IMR-90 (cell line): ENCODE data around the gene GMPR. TPM values are rescaled to one million over a fixed set of nuclear protein-coding genes. Genes with fewer than 3 reads are reported as not detected.

ENCODE experiments used
- ATAC-seq: fragments of 200-7000 bp; cut with Tn5 transposase; 2 replicates; pipeline ENCODE4 v1.9.1; 2020; ENCODE audit warnings: low read depth, mild to moderate bottlenecking, moderate library complexity
- BruUV-seq: library from RNA; stranded (reverse); fragments of 400-500 nt; replicated peaks from 2 replicates; lab custom pipeline; 2021; lab: Mats Ljungman, UMichigan
- CTCF ChIA-PET: fragments of 300-600 bp; formaldehyde crosslinking; extraction: SDS; loops from one replicate; lab custom pipeline; 2021; ENCODE audit warnings: antibody characterized with exemption; lab: Yijun Ruan, JAX
- POLR2A ChIA-PET: fragments of 300-600 bp; sonication (Branson Sonifier 250); formaldehyde crosslinking; loops from one replicate; lab custom pipeline; 2022; ENCODE audit warnings: antibody characterized with exemption; ENCODE audit not compliant: unreplicated experiment; lab: Charles Lee
- DNase-seq: peaks from one replicate; pipeline ENCODE4 v3.0.0; 2013
- H2AFZ ChIP-seq: replicated peaks from 2 replicates; pipeline ENCODE3; 2013; ENCODE audit warnings: low read length, mild to moderate bottlenecking; ENCODE audit not compliant: poor library complexity
- H2AK5ac ChIP-seq: 2 replicates; pipeline ENCODE4 v1.6.1; 2013; ENCODE audit warnings: low read depth, low read length, inconsistent platforms
- H2AK9ac ChIP-seq: replicated peaks from 2 replicates; pipeline ENCODE3; 2013; ENCODE audit warnings: mild to moderate bottlenecking, low read depth, low read length, moderate library complexity; ENCODE audit not compliant: poor library complexity
- H2BK120ac ChIP-seq: 2 replicates; pipeline ENCODE4 v1.6.1; 2013; ENCODE audit warnings: low read depth, low read length, inconsistent platforms
- H2BK15ac ChIP-seq: 3 replicates; pipeline ENCODE4 v1.6.1; 2013; ENCODE audit warnings: low read depth, low read length, inconsistent platforms
- H2BK20ac ChIP-seq: 2 replicates; pipeline ENCODE4 v1.6.1; 2013; ENCODE audit warnings: low read depth, mild to moderate bottlenecking, inconsistent platforms, low read length, moderate library complexity
- H2BK5ac ChIP-seq: 2 replicates; pipeline ENCODE4 v1.6.1; 2013; ENCODE audit warnings: mild to moderate bottlenecking, low read depth, low read length, inconsistent platforms; ENCODE audit not compliant: poor library complexity, severe bottlenecking
- H3K14ac ChIP-seq: replicated peaks from 2 replicates; pipeline ENCODE4 v1.6.1; 2013; ENCODE audit warnings: low read depth, low read length, inconsistent platforms
- H3K18ac ChIP-seq: 2 replicates; pipeline ENCODE4 v1.6.1; 2013; ENCODE audit warnings: low read depth, low read length, control low read depth
- H3K23ac ChIP-seq: 2 replicates; pipeline ENCODE4 v1.6.1; 2013; ENCODE audit warnings: low read depth, low read length, inconsistent platforms
- H3K27ac ChIP-seq: 2 replicates; pipeline ENCODE4 v1.5.1; 2013; ENCODE audit warnings: mild to moderate bottlenecking, control low read depth, low read length; ENCODE audit not compliant: insufficient read depth
- H3K27me3 ChIP-seq: 2 replicates; pipeline ENCODE4 v1.6.1; 2013; ENCODE audit warnings: low read length; ENCODE audit not compliant: control insufficient read depth, insufficient read depth
- H3K36me3 ChIP-seq: 2 replicates; pipeline ENCODE4 v1.6.1; 2013; ENCODE audit warnings: low read length, mixed read lengths; ENCODE audit not compliant: control insufficient read depth, insufficient read depth
- H3K4ac ChIP-seq: 2 replicates; pipeline ENCODE4 v1.6.1; 2013; ENCODE audit warnings: low read depth, low read length, inconsistent platforms
- H3K4me1 ChIP-seq: 2 replicates; pipeline ENCODE4 v1.6.1; 2013; ENCODE audit warnings: low read length, mixed read lengths; ENCODE audit not compliant: control insufficient read depth, insufficient read depth
- H3K4me2 ChIP-seq: 2 replicates; pipeline ENCODE4 v1.6.1; 2013; ENCODE audit warnings: low read depth, mild to moderate bottlenecking, control low read depth, low read length, moderate library complexity
- H3K4me3 ChIP-seq: 2 replicates; pipeline ENCODE4 v1.5.1; 2013; ENCODE audit warnings: low read depth, mild to moderate bottlenecking, control low read depth, low read length, moderate library complexity; ENCODE audit not compliant: insufficient read depth
- H3K56ac ChIP-seq: 2 replicates; pipeline ENCODE4 v1.6.1; 2013; ENCODE audit warnings: low read length, inconsistent platforms; ENCODE audit not compliant: insufficient read depth; ENCODE audit errors: extremely low read depth
- H3K79me1 ChIP-seq, 2 experiments: 2 replicates each; pipeline ENCODE4 v1.6.1; 2013; ENCODE audit warnings: low read length in 2 of 2, inconsistent platforms in 1 of 2, low read depth in 1 of 2
- H3K9ac ChIP-seq: 2 replicates; pipeline ENCODE4 v1.6.1; 2013; ENCODE audit warnings: low read depth, low read length, control low read depth
- H3K9me1 ChIP-seq: 2 replicates; pipeline ENCODE4 v1.6.1; 2013; ENCODE audit warnings: low read length, inconsistent platforms; ENCODE audit not compliant: insufficient read depth
- H3K9me3 ChIP-seq: 2 replicates; pipeline ENCODE4 v1.6.1; 2013; ENCODE audit warnings: low read length; ENCODE audit not compliant: control insufficient read depth, insufficient read depth
- H4K20me1 ChIP-seq: 2 replicates; pipeline ENCODE4 v1.6.1; 2013; ENCODE audit warnings: low read length, inconsistent platforms; ENCODE audit not compliant: insufficient read depth
- H4K5ac ChIP-seq: 2 replicates; pipeline ENCODE4 v1.6.1; 2013; ENCODE audit warnings: mild to moderate bottlenecking, low read depth, low read length, control low read depth
- H4K8ac ChIP-seq, 2 experiments: 2 replicates each; pipeline ENCODE4 v1.6.1; 2013; ENCODE audit warnings: low read depth in 2 of 2, low read length in 2 of 2, control low read depth in 1 of 2, inconsistent platforms in 1 of 2
- H4K91ac ChIP-seq: 2 replicates; pipeline ENCODE4 v1.6.1; 2013; ENCODE audit warnings: low read depth, low read length, inconsistent platforms; ENCODE audit not compliant: insufficient read depth
- BHLHE40 ChIP-seq: fragments of 150-350 bp; IDR thresholded peaks from 2 replicates; pipeline ENCODE4 v1.6.1; 2016; ENCODE audit warnings: mild to moderate bottlenecking, low read depth, low read length
- CEBPB ChIP-seq: IDR thresholded peaks from 2 replicates; pipeline ENCODE4 v1.6.1; 2012; ENCODE audit warnings: low read depth, low read length, improper control_type of control experiment
- CHD1 ChIP-seq: IDR thresholded peaks from 2 replicates; pipeline ENCODE4 v1.6.1; 2012; ENCODE audit warnings: low read depth, low read length, improper control_type of control experiment
- CTCF ChIP-seq: conservative IDR thresholded peaks from 2 replicates; pipeline ENCODE4 v1.5.1; 2012; ENCODE audit warnings: mild to moderate bottlenecking, low read depth, low read length, improper control_type of control experiment
- ELK1 ChIP-seq: fragments of 150-350 bp; IDR thresholded peaks from 2 replicates; pipeline ENCODE4 v1.6.1; 2016; ENCODE audit warnings: low read depth, mild to moderate bottlenecking, low read length, moderate library complexity, borderline replicate concordance
- FOS ChIP-seq: fragments of 150-350 bp; IDR thresholded peaks from 2 replicates; pipeline ENCODE4 v1.6.1; 2016; ENCODE audit warnings: low read depth, low read length
- MAFK ChIP-seq: IDR thresholded peaks from 2 replicates; pipeline ENCODE4 v1.6.1; 2012; ENCODE audit warnings: low read depth, low read length, improper control_type of control experiment
- MAZ ChIP-seq: IDR thresholded peaks from 2 replicates; pipeline ENCODE4 v1.6.1; 2012; ENCODE audit warnings: low read depth, mild to moderate bottlenecking, low read length, improper control_type of control experiment, moderate library complexity, borderline replicate concordance
- MXI1 ChIP-seq: IDR thresholded peaks from 2 replicates; pipeline ENCODE4 v1.6.1; 2012; ENCODE audit warnings: low read depth, mild to moderate bottlenecking, low read length, moderate library complexity, borderline replicate concordance
- NFE2L2 ChIP-seq: fragments of 150-350 bp; IDR thresholded peaks from 2 replicates; pipeline ENCODE4 v1.6.1; 2016; ENCODE audit warnings: low read depth, mild to moderate bottlenecking, low read length
- POLR2A ChIP-seq: IDR thresholded peaks from 2 replicates; pipeline ENCODE4 v1.6.1; 2012; ENCODE audit warnings: mild to moderate bottlenecking, low read depth, low read length
- RAD21 ChIP-seq: IDR thresholded peaks from 2 replicates; pipeline ENCODE4 v1.6.1; 2012; ENCODE audit warnings: low read length, improper control_type of control experiment
- RCOR1 ChIP-seq: IDR thresholded peaks from 2 replicates; pipeline ENCODE4 v1.6.1; 2012; ENCODE audit warnings: mild to moderate bottlenecking, low read length, improper control_type of control experiment; ENCODE audit not compliant: insufficient replicate concordance
- RFX5 ChIP-seq: IDR thresholded peaks from 2 replicates; pipeline ENCODE4 v1.8.0; 2012; ENCODE audit warnings: low read depth, mild to moderate bottlenecking, low read length, moderate library complexity
- SMC3 ChIP-seq: fragments of 150-350 bp; IDR thresholded peaks from 2 replicates; pipeline ENCODE4 v1.6.1; 2016; ENCODE audit warnings: low read depth, mild to moderate bottlenecking, antibody characterized with exemption, low read length, moderate library complexity
- WGBS, 2 experiments: methylation state at CpG; one replicate each; pipeline versions ENCODE4 v1.1.5 to v1.1.7; 2013; ENCODE audit warnings: missing lambda C conversion rate in 2 of 2; ENCODE audit not compliant: insufficient read length in 1 of 2; ENCODE audit errors: extremely low coverage in 2 of 2; 5-methylcytosine and 5-hydroxymethylcytosine counted together
- dilution Hi-C: fragments of 300-500 bp; cut with HindIII; formaldehyde crosslinking; loops from one replicate; pipeline ENCODE4 v1.14.3; 2018; ENCODE audit warnings: low sequenced_read_pairs; ENCODE audit not compliant: unreplicated experiment
- in situ Hi-C: fragments of 300-500 bp; cut with MboI; formaldehyde crosslinking; loops from 3 replicates; pipeline ENCODE4 v1.14.3; 2019; ENCODE audit warnings: low sequenced_read_pairs, inconsistent platforms, mixed read lengths
- intact Hi-C: fragments of 100-400 bp; cut with micrococcal nuclease; formaldehyde crosslinking; loops from 2 replicates; pipeline ENCODE4 v1.10.0; 2022
- polyA plus RNA-seq, 3 experiments: library from polyadenylated mRNA; depleted of rRNA; stranded (reverse); fragments of >200 nt; gene quantifications; 2 replicates each; pipeline ENCODE4 v1.2.3, GENCODE V29; 2012; ENCODE audit warnings: low replicate concordance in 1 of 3
- total RNA-seq: library from RNA; depleted of rRNA; stranded (reverse); fragments of >200 nt; gene quantifications from 2 replicates; pipeline ENCODE4 v1.2.3, GENCODE V29; 2012
- TF ChIP-seq, protein P1 (sequence below): fragments of 150-350 bp; IDR thresholded peaks from 2 replicates; pipeline ENCODE4 v1.6.1; 2017; ENCODE audit warnings: mild to moderate bottlenecking, antibody characterized with exemption, low read length, low read depth

The GMPR gene
- total and polyA plus RNA-seq, 2 of the 4 experiments (the other 2 are of a cell fraction): 6.3 to 8.6 TPM

DNA sequence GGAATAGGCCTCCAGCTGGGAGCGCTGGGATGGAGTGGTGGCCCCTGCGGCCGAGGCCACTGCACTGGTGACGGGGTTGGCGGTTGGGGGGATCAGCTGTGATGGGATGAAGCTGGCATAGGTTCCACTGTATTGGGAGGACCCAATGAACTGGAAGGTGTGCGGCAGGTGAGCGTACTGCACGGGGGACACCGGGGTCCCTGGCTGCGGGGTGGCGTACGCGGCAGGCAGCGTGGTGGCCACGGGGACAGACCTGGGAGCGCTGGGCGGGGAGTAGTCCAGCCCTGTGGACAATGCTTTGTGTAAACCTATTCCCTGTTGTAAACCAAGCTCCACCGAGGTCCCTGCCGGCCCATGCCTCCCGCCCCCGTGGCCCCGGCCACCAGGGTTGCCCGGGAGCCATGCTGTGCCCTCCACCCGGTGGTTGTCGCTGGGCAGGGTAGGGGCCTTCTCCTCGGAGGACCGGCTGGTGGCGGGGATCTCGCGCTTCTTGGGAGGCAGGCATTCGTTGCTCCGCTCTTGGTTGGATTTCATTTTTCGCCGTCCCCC is 89.5 kb downstream of the GMPR start:
- no peak overlapping the region for H4K5ac ChIP-seq
- 0 out of 2 replicates have a peak, but pooled peaks cover 4% of the 10 kb centered on the region for H4K20me1 ChIP-seq
- H3K4me3 ChIP-seq: no peak overlapping the region
- H2BK120ac ChIP-seq: no peak overlapping the region
- H3K4me1 ChIP-seq: peaks cover 2% of the 10 kb centered on the region
- TF ChIP-seq RFX5: no peak
- TF ChIP-seq CEBPB: no peak
- no peak for TF ChIP-seq MAZ
- no peak for TF ChIP-seq MAFK
- no peak for TF ChIP-seq CHD1
- no peak for TF ChIP-seq ELK1
- no peak for TF ChIP-seq RAD21
- TF ChIP-seq, protein P1, sequence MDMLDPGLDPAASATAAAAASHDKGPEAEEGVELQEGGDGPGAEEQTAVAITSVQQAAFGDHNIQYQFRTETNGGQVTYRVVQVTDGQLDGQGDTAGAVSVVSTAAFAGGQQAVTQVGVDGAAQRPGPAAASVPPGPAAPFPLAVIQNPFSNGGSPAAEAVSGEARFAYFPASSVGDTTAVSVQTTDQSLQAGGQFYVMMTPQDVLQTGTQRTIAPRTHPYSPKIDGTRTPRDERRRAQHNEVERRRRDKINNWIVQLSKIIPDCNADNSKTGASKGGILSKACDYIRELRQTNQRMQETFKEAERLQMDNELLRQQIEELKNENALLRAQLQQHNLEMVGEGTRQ: no peak
- TF ChIP-seq MXI1: no peak
- no peak for TF ChIP-seq BHLHE40
- TF ChIP-seq RCOR1: no peak
- TF ChIP-seq SMC3: no peak
- TF ChIP-seq FOS: no peak
- TF ChIP-seq CTCF: no peak
- no peak for TF ChIP-seq NFE2L2
- no peak for TF ChIP-seq POLR2A
- dilution Hi-C loops (no loop called here), in situ Hi-C loops (no loop called here), intact Hi-C loops (no loop called here)
- H2AK5ac ChIP-seq: no peak overlapping the region
- no peak overlapping the region for H2AK9ac ChIP-seq
- no peak overlapping the region for H2BK5ac ChIP-seq
- CTCF ChIA-PET: no interaction called here
- POLR2A ChIA-PET: no interaction called here
- H4K91ac ChIP-seq: no peak overlapping the region
- DNase-seq: no peak
- no peak overlapping the region for H2BK15ac ChIP-seq
- H3K56ac ChIP-seq: no peak overlapping the region
- H4K8ac ChIP-seq: no peak overlapping the region
- H3K4ac ChIP-seq: no peak overlapping the region
- no TSS peak for BruUV-seq
- H3K9me1 ChIP-seq: peaks cover 2% of the 10 kb centered on the region; the same call in 1 of the 2 replicates
- H3K9me3 ChIP-seq: no peaks in the 10 kb centered on the region
- H3K23ac ChIP-seq: no peak overlapping the region
- no peaks in the 10 kb centered on the region for H3K27me3 ChIP-seq
- no peak for ATAC-seq
- H3K4me2 ChIP-seq: no peak overlapping the region
- peaks cover 0 to 3% of the 10 kb centered on the region in 2 experiments; a peak in 1 of 4 replicates for H3K79me1 ChIP-seq
- no peak overlapping the region for H2AFZ ChIP-seq
- WGBS, 2 experiments: 94% methylated on average over 18 of the region's 34 CpGs; no CpG with 5 or more reads in 1 of the 2 experiments
- peaks cover 19% of the 10 kb centered on the region for H3K36me3 ChIP-seq
- no peak overlapping the region for H2BK20ac ChIP-seq
- no peak overlapping the region for H3K18ac ChIP-seq
- no peak overlapping the region for H3K9ac ChIP-seq
- no peak overlapping the region for H3K27ac ChIP-seq
- H3K14ac ChIP-seq: no peak overlapping the region
